Pancreas (tissue), 10 donors: ENCODE measurements around the gene CTU2. TPM values are rescaled to one million over a fixed set of nuclear protein-coding genes. Genes with fewer than 3 reads are reported as not detected.
"Not testable (repeated sequence)": the region's sequence is repeated elsewhere in the genome, so short reads cannot be mapped to it uniquely, and the experiment has no call there.

ENCODE experiments used
- ATAC-seq, 4 donors: fragments of 200-7000 bp; cut with Tn5 transposase; one replicate each; pipeline versions ENCODE4 v1.8.0 to v1.9.1; 2020; ENCODE audit warnings: mild to moderate bottlenecking in 4 of 4, moderate library complexity in 4 of 4
- DNase-seq, 6 donors: peaks; one replicate each; pipeline ENCODE4 v3.0.0-alpha.2; 2020
- FAIRE-seq: peaks from 2 replicates; lab custom pipeline; 2012; peaks lifted over from hg19 to GRCh38; lab: Jason Lieb, UNC
- H3K27ac ChIP-seq, 4 donors: fragments of 200-600 bp; sonication (generic); 1 replicate in 3 of 4; 2 replicates in 1 of 4; pipeline versions ENCODE4 v1.5.0 to v1.8.0; 2020
- H3K27me3 ChIP-seq, 4 donors: fragments of 200-600 bp; one replicate each; pipeline ENCODE4 v1.8.0; 2021
- H3K36me3 ChIP-seq, 3 donors: fragments of 200-600 bp; sonication (generic) in 1 of 3; one replicate each; pipeline versions ENCODE4 v1.5.0 to v1.8.0; 2020 to 2021
- H3K4me1 ChIP-seq, 3 donors: fragments of 200-600 bp; one replicate each; pipeline ENCODE4 v1.8.0; 2021
- H3K4me3 ChIP-seq, 4 donors: fragments of 200-600 bp; sonication (generic) in 2 of 4; one replicate each; pipeline versions ENCODE4 v1.5.0 to v1.8.0; 2020 to 2021
- H3K9me3 ChIP-seq, 4 donors: fragments of 200-600 bp; one replicate each; pipeline ENCODE4 v1.8.0; 2021
- WGBS, 2 donors: extraction: QIAGEN DNeasy Blood & Tissue Kit; methylation state at CpG; one replicate each; pipeline ENCODE4 v1.1.7; 2013; 5-methylcytosine and 5-hydroxymethylcytosine counted together
- intact Hi-C, 3 donors: fragments of 100-400 bp; cut with DNase I; formaldehyde crosslinking; loops; one replicate each; pipeline versions ENCODE4 v1.11.1 to v1.14.2; 2022
- polyA plus RNA-seq, 2 donors: library from polyadenylated mRNA; stranded (reverse); fragments of 200-250 nt; gene quantifications; one replicate each; pipeline ENCODE4 v1.2.3, GENCODE V29; 2013
- total RNA-seq, 6 donors: library from RNA; stranded (reverse); fragmentation: NEBNext Ultra II Directional in 4 of 6; extraction: Animal tissue kit (Norgen Biotek cat#: 25700) in 4 of 6; gene quantifications; one replicate each; pipeline versions ENCODE4 v1.2.1 to v1.2.4, GENCODE V29; 2021 to 2023
- TF ChIP-seq, protein P1 (sequence below), 4 donors: fragments of 200-600 bp; sonication (generic) in 3 of 4; IDR thresholded peaks; one replicate each; pipeline versions ENCODE4 v1.5.0 to v1.8.0; 2021; ENCODE audit warnings: antibody characterized with exemption in 4 of 4
- donor health status: healthy with polysubstance abuse.
- donor health status: DM: no; HTN: no; CAD: no; lungs with moderate emphysema.
- donor health status: DM: no; HTN: no; CAD: no.
- donor health status: control.
- donor health status: control.
- donor health status: Bipolar disorder and iron deficiency.
- donor health status: DM: yes; HTN: yes; CAD: no.
- donor health status: DM: no; HTN: no; CAD: no.
- donor health status: DM: no; HTN: no; CAD: no.
- donor health status: DM: yes; HTN: yes; CAD: no.

The CTU2 gene
- total and polyA plus RNA-seq, 8 donors, result 8.1 to 21.9 (median 10.6) TPM

DNA sequence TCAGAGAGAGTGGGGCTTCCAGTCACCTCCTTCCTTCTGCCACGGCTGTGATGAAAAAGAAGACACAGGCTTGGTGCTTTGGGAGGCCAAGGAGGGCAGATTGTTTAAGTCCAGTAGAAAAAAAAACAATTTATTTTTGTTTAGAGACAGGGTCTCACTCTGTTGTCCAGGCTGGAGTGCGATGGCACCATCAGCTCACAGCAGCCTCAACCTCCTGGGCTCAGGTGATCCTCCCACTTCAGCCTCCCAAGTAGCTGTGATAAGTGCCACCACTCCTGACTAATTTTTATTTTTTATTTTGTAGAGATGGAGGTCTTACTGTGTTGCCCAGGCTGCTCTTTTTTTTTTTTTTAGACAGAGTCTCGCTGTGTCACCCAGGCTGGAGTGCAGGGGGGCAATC lies 40.7 kb upstream of the CTU2 start:
- Histone ChIP-seq H3K4me3 (no peak overlapping the region), H3K27ac (no peak overlapping the region), H3K4me1 (peaks cover 0 to 17% (median 5%) of the 10 kb centered on the region in 3 donors), H3K27me3 (no peaks in the 10 kb centered on the region), H3K9me3 (no peaks in the 10 kb centered on the region), H3K36me3 (no peaks in the 10 kb centered on the region)
- DNase-seq (no peak), ATAC-seq (no peak), FAIRE-seq (no peak)
- TF ChIP-seq, protein P1, sequence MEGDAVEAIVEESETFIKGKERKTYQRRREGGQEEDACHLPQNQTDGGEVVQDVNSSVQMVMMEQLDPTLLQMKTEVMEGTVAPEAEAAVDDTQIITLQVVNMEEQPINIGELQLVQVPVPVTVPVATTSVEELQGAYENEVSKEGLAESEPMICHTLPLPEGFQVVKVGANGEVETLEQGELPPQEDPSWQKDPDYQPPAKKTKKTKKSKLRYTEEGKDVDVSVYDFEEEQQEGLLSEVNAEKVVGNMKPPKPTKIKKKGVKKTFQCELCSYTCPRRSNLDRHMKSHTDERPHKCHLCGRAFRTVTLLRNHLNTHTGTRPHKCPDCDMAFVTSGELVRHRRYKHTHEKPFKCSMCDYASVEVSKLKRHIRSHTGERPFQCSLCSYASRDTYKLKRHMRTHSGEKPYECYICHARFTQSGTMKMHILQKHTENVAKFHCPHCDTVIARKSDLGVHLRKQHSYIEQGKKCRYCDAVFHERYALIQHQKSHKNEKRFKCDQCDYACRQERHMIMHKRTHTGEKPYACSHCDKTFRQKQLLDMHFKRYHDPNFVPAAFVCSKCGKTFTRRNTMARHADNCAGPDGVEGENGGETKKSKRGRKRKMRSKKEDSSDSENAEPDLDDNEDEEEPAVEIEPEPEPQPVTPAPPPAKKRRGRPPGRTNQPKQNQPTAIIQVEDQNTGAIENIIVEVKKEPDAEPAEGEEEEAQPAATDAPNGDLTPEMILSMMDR (IDR thresholded peaks at IDR 0.05), result no peak
- intact Hi-C loops, result no loop called here
- WGBS, 2 donors, result 93 to 97% methylated on average over 3 of the region's 3 CpGs

DNA sequence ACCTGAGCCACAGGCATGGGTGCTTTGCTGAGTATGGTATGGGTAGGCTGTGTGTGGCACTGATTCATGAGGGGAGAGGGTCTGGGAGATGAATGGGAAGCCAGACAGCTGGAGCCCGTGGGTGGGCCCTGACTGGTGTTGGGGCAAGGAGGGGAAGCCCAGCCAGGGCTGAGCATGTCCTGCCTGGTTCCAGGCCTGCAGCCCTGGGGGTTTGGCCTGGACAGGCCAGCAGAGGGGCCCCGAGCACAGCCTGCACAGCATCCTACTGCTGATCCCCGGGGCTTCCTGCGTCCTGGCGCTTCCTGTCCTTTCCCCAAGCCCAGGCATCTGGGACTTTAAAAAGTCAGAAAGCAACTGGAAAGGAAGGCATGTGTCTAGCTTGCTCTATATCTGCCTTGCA lies 38.8 kb upstream of the CTU2 start:
- DNase-seq (no peak), FAIRE-seq (no peak), ATAC-seq (no peak)
- H3K4me3 ChIP-seq, result no peak overlapping the region
- no peaks in the 10 kb centered on the region for H3K27me3 ChIP-seq
- H3K9me3 ChIP-seq, result no peaks in the 10 kb centered on the region
- H3K4me1 ChIP-seq, result peaks cover 0 to 11% (median 5%) of the 10 kb centered on the region in 3 donors
- TF ChIP-seq, protein P1 (IDR thresholded peaks at IDR 0.05), result no peak
- H3K27ac ChIP-seq, result no peak overlapping the region
- intact Hi-C loops, result no loop called here
- 81 to 91% methylated on average over 5 of the region's 5 CpGs for WGBS, 2 donors
- no peaks in the 10 kb centered on the region for H3K36me3 ChIP-seq

DNA sequence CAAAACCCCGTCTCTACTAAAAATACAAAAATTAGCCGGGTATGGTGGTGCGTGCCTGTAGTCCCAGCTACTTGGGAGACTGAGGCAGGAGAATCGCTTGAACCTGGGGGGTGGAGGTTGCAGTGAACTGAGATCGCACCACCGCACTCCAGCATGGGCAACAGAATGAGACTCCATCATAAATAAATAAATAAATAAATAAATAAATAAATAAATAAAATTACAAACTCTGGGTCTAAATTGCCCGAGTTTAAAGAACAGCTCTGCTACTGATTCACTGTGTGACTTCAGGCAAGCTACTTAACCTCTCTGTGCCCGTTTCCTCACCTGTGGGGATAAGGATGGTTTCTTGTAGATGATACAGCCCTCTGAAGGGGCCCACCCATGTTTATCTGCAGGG lies 36.8 kb upstream of the CTU2 start:
- H3K4me3 ChIP-seq, DNase-seq, ATAC-seq, H3K27me3 ChIP-seq, H3K36me3 ChIP-seq, intact Hi-C loops, H3K9me3 ChIP-seq, H3K27ac ChIP-seq, FAIRE-seq: not testable (repeated sequence)
- WGBS, 2 donors, result 91 to 93% methylated on average over 8 of the region's 8 CpGs
- H3K4me1 ChIP-seq, result peaks cover 0 to 11% (median 0%) of the 10 kb centered on the region in 3 donors

DNA sequence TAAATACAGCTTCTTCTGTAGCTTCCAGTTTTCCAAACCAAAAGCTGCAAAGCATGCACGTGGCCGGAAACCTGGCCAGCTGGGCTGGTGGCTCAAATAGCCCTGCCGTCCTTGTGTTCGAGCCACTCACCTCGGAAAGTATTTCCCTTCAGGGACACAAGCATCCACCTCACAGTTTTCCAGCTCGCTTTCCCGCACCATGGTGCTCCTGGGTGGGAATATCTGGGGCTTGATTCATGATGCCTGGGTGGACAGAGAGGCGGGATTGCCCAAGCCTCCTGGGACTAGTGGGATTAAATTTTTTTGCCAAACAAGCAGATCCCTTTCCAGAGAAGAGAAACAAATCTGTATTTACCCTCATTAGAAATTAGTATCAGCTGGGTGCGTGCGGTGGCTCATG lies 36.3 kb upstream of the CTU2 start:
- no peak overlapping the region for H3K27ac ChIP-seq
- ATAC-seq (no peak), DNase-seq (peak in 1 of 6 donors; percentile 18), FAIRE-seq (no peak)
- no peaks in the 10 kb centered on the region for H3K36me3 ChIP-seq
- intact Hi-C loops, result no loop called here
- H3K9me3 ChIP-seq, result no peaks in the 10 kb centered on the region
- 61 to 71% methylated on average over 10 of the region's 10 CpGs for WGBS, 2 donors
- TF ChIP-seq, protein P1 (IDR thresholded peaks at IDR 0.05), result no peak
- H3K4me1 ChIP-seq, result peaks cover 0 to 6% (median 0%) of the 10 kb centered on the region in 3 donors
- H3K4me3 ChIP-seq, result no peak overlapping the region
- H3K27me3 ChIP-seq, result no peaks in the 10 kb centered on the region

DNA sequence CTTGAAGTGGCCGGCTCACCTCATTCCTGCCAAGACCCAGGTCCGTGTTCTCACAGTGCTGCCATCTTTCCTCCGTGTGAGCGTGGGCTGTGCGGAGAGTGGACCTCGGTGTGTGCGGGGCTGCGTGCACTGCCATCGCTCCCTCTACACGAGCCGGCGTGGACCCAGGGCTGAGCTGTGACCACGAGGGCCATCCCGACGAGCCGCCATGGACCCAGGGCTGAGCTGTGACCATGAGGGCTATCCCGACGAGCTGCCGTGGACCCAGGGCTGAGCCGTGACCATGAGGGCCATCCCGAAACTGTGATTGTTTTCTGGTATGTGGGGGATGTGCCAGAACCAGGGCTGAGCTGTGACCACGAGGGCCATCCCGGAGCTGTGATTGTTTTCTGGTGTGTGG lies 34.5 kb upstream of the CTU2 start:
- no peak for ATAC-seq
- H3K9me3 ChIP-seq, result no peaks in the 10 kb centered on the region
- H3K4me1 ChIP-seq, result no peaks in the 10 kb centered on the region
- no peaks in the 10 kb centered on the region for H3K27me3 ChIP-seq
- TF ChIP-seq, protein P1 (IDR thresholded peaks at IDR 0.05), result no peak
- no peak overlapping the region for H3K4me3 ChIP-seq
- H3K27ac ChIP-seq, result no peak overlapping the region
- intact Hi-C loops, result no loop called here
- peak in 1 of 6 donors; percentile 44 for DNase-seq
- no peaks in the 10 kb centered on the region for H3K36me3 ChIP-seq
- no peak for FAIRE-seq
- 85 to 90% methylated on average over 23 of the region's 23 CpGs for WGBS, 2 donors
